GM19463 (cell line): Measurements from ENCODE around the gene TRAM2.

Experiments used
- ATAC-seq: cut with Tn5 transposase; IDR thresholded peaks from one replicate; pipeline ENCODE4 v1.9.1; 2021; ENCODE audit warnings: mild to moderate bottlenecking, moderate library complexity; ENCODE audit not compliant: unreplicated experiment

The TRAM2 gene

DNA sequence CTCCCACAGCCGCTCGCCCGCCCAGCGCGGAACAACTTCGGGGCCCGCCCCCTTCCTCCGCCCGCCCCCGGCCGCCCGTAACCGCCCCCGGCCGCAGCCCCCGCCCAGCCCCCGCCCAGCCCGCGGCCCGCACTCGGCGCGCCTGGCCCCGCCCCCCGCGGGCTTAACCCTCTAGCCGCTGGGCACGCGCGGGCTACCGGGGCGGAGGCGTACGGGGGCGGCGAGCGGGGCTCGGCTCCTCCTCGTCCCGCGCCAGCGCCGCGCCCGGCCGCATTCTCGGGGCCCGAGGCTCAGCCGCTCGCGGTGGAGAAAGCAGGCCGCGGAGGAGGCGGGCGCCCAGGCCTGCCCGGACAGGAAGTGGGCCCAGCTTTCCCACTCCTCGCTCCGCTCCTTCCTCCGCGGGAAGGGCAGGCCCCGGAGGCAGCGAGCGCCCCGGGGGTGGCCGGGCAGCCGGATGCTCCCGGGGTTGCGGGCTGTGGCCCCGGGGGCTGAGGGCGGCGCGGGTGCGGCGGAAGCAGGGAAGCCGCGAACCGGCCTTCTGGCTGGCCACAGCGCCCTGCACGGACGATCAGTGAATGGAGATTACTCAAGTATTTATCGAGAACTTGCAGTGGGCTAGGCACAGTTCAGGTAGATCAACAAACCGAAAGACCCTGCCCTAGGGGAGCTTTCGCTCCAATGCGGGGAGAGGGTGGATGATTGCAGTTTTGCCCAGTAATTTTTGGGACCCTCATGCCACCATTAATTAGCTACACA lies at the start of gene TRAM2:
Gene TRAM2, minus strand, starts transcription at position 39 of the 756 bp plus-strand sequence. CDS start 145 bp downstream, outside the sequence.
- ATAC-seq: peak; percentile 56

- no peak for ATAC-seq
Observed at GRCh38 chr6:52622810-52623209, 46.0 kb upstream of the TRAM2 start.

DNA sequence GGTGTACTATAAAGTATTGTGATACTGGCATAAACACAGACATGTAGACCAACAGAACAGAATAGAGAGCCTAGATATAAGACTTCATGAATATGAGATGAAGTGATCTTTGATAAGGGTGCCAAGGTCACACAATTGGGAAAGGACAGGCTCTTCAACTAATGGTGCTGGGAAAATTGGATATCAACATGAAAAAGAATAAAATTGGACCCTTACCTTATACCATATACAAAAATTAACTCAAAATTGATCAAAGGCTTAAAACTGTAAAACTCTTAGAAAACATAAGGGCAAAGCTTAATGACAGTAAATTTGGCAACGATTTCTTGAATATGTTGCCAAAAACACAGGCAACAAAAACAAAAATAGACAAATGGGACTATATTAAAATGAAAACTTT lies 44.8 kb upstream of the TRAM2 start:
- ATAC-seq: no peak

- ATAC-seq: no peak
Observed at GRCh38 chr6:52620906-52621190, 44.0 kb upstream of the TRAM2 start.

DNA sequence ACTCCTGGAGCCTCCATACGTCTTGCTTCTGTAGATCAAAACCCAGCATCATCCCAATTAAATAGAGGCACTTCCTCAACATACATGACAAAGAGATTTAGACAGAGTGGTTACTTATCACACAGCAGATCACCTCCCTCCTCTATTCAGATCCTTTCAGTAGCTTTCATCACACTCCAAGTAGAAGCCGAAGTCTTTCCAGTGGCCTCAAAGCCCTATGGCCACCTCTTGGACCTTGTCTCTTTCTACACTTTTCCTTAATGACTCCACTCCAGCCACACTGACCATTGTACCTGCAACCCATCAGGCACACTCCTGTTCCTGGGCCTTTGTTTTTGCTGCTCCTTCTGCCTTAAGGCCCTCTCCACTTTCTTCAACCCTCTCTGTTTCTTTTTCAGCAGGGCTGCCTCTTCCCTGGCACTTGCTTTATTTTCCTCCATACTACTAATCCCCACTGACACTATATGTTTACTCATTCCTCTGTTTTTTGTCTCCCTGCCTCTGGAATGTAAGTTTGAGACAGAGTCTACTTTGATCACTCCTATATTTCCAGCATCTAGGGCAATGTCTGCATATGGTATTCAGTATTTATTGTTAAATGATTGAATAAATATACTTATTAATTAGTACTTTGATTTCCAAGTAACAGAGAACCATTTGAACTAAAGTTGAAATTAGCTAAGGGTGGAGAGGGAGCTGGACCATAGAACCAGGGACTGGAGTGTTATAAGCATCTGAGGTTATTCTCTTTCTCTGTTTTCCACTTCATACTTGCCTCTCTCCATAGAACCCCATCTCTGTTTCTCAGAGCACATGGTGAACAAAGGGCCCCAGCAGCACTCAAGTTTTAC lies 43.4 kb upstream of the TRAM2 start:
- no peak for ATAC-seq

- no peak for ATAC-seq
Observed at GRCh38 chr6:52617087-52617486, 40.2 kb upstream of the TRAM2 start.

DNA sequence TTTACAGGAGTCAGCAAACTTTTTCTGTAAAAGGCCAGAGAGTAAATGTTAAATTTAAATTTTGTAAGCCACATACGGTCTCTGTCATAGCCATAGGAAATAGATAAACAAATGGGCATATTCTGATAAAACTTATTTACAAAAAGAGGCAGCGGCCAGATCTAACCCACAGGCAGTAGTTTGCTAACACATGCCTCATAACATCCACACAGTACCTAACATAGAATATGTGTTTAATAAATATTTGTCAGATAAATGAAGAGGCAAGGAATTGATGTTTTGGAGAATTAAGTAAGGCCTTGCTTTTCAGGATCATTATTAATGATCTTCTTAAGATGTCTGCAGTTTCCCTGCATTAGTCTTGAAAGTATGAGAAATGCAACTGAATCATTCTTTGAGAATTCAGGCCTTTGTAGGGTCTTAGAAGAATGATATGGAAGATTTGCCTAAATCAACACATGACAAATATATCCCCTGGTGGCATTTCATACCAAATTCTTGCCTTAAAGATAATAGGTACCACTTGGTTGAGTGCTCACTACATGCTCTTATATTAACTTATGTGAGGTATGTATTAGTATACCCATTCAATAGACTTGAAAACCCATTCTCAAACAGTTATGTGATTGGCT lies 39.3 kb upstream of the TRAM2 start:
- ATAC-seq: no peak

DNA sequence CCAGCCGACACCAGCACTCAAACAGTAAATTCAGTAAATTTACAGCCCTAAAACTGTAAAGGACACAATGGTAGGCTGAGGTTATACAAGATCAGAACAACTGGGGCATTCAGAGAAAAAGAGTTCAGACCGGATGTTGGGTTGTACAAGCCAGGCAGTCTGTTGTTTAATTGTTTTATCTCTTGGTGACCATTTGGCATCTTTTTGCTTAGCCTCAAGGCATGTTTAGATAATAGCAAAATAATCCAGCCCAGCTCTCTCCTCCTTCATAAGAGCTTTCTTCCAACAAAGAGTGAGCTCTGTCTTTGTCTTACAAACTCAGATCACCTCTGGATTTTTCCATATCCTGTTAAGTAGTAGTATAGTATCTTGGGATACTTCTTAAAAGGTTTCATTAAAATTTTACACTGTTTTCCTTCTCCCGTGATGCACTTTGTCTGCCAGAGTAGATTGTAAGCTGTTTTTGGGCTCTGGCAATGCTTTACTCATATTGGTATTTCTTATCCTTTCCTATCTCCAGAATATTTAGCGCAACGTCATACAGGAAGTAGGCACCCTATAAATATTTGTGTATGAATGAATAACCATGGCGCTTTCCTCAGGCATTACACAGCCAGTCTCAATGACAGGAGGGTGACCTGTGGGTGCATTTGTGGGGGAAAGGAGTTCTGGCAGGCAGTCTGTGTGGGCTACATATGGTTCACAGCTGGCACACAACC lies 35.6 kb upstream of the TRAM2 start:
- no peak for ATAC-seq

DNA sequence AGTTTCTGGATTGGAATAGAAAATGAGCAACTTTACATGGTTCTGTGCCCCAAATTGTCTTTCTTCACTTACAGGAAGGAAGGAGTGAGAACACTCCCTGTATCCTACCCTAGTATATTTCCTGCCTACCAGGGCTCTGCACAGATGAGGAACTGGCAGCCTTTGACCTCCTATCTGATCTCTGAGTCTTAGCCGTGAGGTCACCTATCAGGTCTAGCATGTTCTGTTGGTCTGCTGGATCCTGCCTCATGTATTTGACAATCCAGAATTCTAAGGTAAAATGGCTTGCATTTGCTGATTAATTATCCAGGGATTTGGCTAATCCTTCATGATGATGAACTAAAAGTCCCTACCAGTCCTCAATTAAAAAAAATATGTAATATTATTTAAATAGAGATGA lies 35.0 kb upstream of the TRAM2 start:
- ATAC-seq: no peak

- no peak for ATAC-seq
Observed at GRCh38 chr6:52610745-52611355, 34.0 kb upstream of the TRAM2 start.

DNA sequence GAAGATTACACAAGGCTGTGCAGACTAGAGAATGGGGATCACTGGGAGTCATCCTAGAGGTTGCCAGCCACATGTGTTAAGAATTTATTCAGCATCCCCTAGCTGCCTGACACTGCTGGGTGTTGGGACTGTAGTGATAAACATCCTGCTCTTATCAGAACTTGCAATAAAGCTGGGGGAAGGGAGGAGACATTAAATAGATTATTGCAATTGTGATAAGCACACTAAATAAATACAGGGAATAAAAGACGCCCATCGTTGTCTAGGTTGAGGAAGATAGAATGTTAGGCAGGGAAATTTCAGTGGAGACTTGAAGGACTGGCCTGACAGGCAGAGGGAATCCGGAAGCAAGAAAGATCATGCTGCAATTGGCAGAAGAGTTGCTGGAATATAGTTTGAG lies 33.2 kb upstream of the TRAM2 start:
- ATAC-seq: no peak

GRCh38 chr6:52605610-52606185 lies 28.8 kb upstream of the TRAM2 start:
- no peak for ATAC-seq

DNA sequence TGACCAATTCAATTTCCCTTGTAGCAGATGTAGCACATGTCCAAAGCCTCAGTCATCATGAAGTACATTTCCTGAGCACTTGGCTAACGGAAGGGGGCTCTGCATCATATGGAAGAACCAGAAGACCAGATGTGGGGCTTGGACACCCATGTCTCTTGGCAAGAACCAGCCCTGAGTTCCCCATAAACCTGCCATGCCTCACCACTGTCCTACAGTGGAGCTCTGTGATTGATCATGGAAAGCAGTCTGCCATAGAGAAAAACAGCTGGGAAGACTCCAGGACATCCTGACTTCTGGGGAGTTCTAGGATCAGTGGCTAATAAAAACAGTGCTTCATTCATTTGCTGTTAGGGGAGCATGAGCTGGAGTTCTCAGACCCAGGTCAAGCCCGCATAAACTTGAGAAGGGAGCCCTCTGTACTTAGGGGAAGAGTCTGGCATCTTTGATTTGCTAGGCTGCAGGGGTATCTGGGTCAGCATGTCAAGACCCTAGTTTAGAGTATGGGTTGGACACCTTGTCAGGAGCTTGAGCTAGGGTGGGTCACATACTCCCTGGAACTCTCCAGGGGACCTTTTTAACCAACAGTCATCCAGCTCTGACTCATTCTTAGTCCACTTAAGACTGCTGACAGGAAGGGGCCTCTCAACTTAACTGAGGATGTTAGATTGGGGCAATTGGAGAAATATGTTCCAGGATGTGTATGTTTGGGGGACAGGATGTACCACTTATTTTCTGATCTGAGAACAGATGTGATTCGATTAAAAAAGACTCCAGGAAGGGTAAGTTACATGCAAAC lies 26.3 kb upstream of the TRAM2 start:
- peak; percentile 42 for ATAC-seq

DNA sequence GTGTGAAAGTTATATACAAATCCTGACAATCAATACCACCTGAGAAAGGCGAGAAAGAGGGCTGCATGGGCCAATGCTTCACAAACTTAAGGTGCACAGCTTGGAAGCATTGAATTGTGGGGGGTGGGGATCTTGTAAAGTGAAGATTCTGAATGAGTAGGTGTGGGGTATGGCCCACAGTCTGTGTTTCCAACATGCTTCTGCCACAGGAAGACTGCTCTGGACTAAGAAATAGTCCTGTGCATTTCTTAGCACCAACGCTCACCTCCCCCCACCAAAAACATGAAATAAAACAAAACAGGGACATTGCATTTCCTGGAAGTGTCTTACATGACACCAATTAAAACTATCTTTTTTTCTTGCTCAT lies 21.9 kb upstream of the TRAM2 start:
- no peak for ATAC-seq

GRCh38 chr6:52598123-52598823 lies 21.4 kb upstream of the TRAM2 start:
- ATAC-seq: no peak

DNA sequence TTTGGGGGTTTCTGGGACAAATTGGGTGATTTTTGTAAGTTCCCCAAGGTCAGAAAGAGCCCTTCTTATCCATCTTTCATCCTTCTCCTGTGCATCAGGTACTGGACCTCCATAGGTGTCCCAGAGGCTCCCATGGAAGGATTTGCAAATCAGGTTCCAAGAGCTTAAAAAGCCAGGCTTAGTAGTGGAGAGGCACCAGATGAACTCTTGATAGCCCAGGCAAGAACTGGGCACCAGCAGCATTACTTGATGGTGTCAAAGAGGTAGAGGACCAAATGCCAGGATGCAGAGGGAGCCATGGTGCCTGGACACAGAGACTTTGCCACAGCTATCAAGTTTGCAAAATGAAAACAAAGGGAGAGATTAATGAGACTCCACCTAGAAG lies 20.9 kb upstream of the TRAM2 start:
- ATAC-seq: no peak

GRCh38 chr6:52596371-52597028 lies 19.6 kb upstream of the TRAM2 start:
- ATAC-seq: no peak

DNA sequence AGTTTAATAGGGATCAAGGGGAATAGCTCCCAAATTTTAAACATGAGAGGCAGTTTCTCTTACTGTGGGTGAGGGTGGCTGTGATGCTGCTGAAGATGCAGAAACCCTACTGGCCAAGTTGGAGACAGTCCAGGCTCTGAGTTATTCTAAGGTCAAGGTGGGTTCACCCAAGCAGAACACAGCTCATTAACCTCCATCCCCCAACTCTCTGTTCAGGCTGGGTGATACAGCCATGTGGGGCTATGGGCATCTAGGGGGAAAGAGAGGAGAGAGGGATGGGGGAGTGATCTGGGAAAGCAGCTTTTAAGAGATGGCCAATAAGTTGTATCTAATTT lies 18.9 kb upstream of the TRAM2 start:
- ATAC-seq: peak; percentile 46
